Esophagus squamous epithelium (tissue), 5 donors: Measurements from ENCODE around the gene DNAJC7. TPM values are rescaled to one million over a fixed set of nuclear protein-coding genes. Genes with fewer than 3 reads are reported as not detected.
"Not testable (repeated sequence)": the region's sequence is repeated elsewhere in the genome, so short reads cannot be mapped to it uniquely, and the experiment has no call there.

Experiments used
- DNase-seq: peaks from one replicate; lab custom pipeline; 2025; lab: John Stamatoyannopoulos, UW
- H3K27ac ChIP-seq, 4 donors: fragments of 200-600 bp; sonication (generic); one replicate each; pipeline ENCODE4 v1.5.1; 2016 to 2019; ENCODE audit warnings: mild to moderate bottlenecking in 1 of 4
- H3K27me3 ChIP-seq, 4 donors: fragments of 200-600 bp; sonication (generic); 1 replicate in 3 of 4; 2 replicates in 1 of 4; pipeline versions ENCODE4 v1.5.1 to v1.6.0; 2017 to 2021; ENCODE audit warnings: antibody characterized with exemption in 1 of 4
- H3K36me3 ChIP-seq, 3 donors: fragments of 200-600 bp; sonication (generic); one replicate each; pipeline ENCODE4 v1.5.1; 2016 to 2019
- H3K4me1 ChIP-seq, 3 donors: fragments of 200-600 bp; sonication (generic); one replicate each; pipeline ENCODE4 v1.5.1; 2017 to 2019
- H3K4me3 ChIP-seq, 4 donors: fragments of 200-600 bp; sonication (generic); 1 replicate in 3 of 4; 2 replicates in 1 of 4; pipeline ENCODE4 v1.5.1; 2016 to 2019; ENCODE audit warnings: mild to moderate bottlenecking in 2 of 4, moderate library complexity in 1 of 4
- H3K9me3 ChIP-seq, 3 donors: fragments of 200-600 bp; sonication (generic); one replicate each; pipeline ENCODE4 v1.5.1; 2016 to 2019
- CTCF ChIP-seq, 6 experiments: fragments of 450-650 bp in 4 of 6; fragments of 200-600 bp in 2 of 6; sonication (generic) in 2 of 6; IDR thresholded peaks; one replicate each; pipeline ENCODE4 v1.5.1; 2016 to 2019; ENCODE audit warnings: antibody characterized with exemption in 6 of 6, mild to moderate bottlenecking in 4 of 6, moderate library complexity in 4 of 6
- POLR2A ChIP-seq, 4 donors: fragments of 450-650 bp; IDR thresholded peaks; one replicate each; pipeline ENCODE4 v1.6.1; 2017; ENCODE audit warnings: antibody characterized with exemption in 4 of 4, mild to moderate bottlenecking in 4 of 4, moderate library complexity in 3 of 4
- WGBS, 2 donors: methylation state at CpG; one replicate each; pipeline ENCODE4 v1.1.5; 2018; 5-methylcytosine and 5-hydroxymethylcytosine counted together
- intact Hi-C: fragments of 100-400 bp; cut with DNase I; formaldehyde crosslinking; loops from one replicate; pipeline ENCODE4 v1.15.0; 2022
- total RNA-seq, 4 donors: library from RNA; depleted of rRNA; stranded (reverse); fragments of >200 nt; gene quantifications; one replicate each; pipeline ENCODE4 v1.1.0, GENCODE V29; 2016
- donor health status: DM: yes; HTN: yes; CAD: no.

The DNAJC7 gene
- total RNA-seq, 4 donors from 2014 or later = 42.6 to 82.0 (median 67.2) TPM

- peaks cover 0 to 6% (median 0%) of the 10 kb centered on the region in 4 donors for H3K27me3 ChIP-seq
- H3K4me3 ChIP-seq = peak overlapping the region in 1 of 4 donors; percentile 5
- peaks cover 21 to 49% (median 28%) of the 10 kb centered on the region in 3 donors for H3K4me1 ChIP-seq
- H3K27ac ChIP-seq = peak overlapping the region; percentile 60 to 85 (median 68)
- TF ChIP-seq POLR2A (IDR thresholded peaks at IDR 0.05) = no peak
- TF ChIP-seq CTCF (IDR thresholded peaks at IDR 0.05) = peak in 1 of 6 experiments; percentile 17
- 41 to 52% methylated on average over 4 to 5 of the region's 8 CpGs for WGBS, 2 donors
- no peaks in the 10 kb centered on the region for H3K9me3 ChIP-seq
- peaks cover 3 to 32% (median 18%) of the 10 kb centered on the region in 3 donors for H3K36me3 ChIP-seq
- DNase-seq = no peak
- intact Hi-C loops = no loop called here
These were observed 7.9 kb upstream of the DNAJC7 start for GRCh38 chr17:42025191-42025579.

GRCh38 chr17:42023524-42024349 is 6.5 kb upstream of the DNAJC7 start:
- Histone ChIP-seq H3K27me3 (peaks cover 0 to 6% (median 0%) of the 10 kb centered on the region in 4 donors), H3K27ac (peak overlapping the region; percentile 60 to 85 (median 68)), H3K9me3 (no peaks in the 10 kb centered on the region), H3K36me3 (peaks cover 3 to 32% (median 18%) of the 10 kb centered on the region in 3 donors), H3K4me3 (no peak overlapping the region), H3K4me1 (peaks cover 21 to 54% (median 28%) of the 10 kb centered on the region in 3 donors)
- DNase-seq = no peak
- no peak for TF ChIP-seq POLR2A (IDR thresholded peaks at IDR 0.05)
- no peak for TF ChIP-seq CTCF (IDR thresholded peaks at IDR 0.05)
- intact Hi-C loops = no loop called here
- WGBS, 2 donors = 41 to 75% methylated on average over 8 to 9 of the region's 15 CpGs

GRCh38 chr17:42020845-42021244 is 3.6 kb upstream of the DNAJC7 start:
- H3K27ac ChIP-seq = peak overlapping the region in 3 of 4 donors; percentile 90 to 96 (median 94)
- H3K36me3 ChIP-seq = peaks cover 3 to 32% (median 18%) of the 10 kb centered on the region in 3 donors
- H3K4me3 ChIP-seq = peak overlapping the region; percentile 67 to 94 (median 88)
- peaks cover 26 to 71% (median 38%) of the 10 kb centered on the region in 3 donors for H3K4me1 ChIP-seq
- intact Hi-C loops, H3K9me3 ChIP-seq, DNase-seq, H3K27me3 ChIP-seq: not testable (repeated sequence)
- WGBS, 2 donors = 66 to 83% methylated on average over 6 to 7 of the region's 8 CpGs

- Histone ChIP-seq H3K9me3 (no peaks in the 10 kb centered on the region), H3K27ac (peak within 1 kb of the TSS; percentile 90 to 96 (median 92)), H3K36me3 (peaks cover 3 to 32% (median 18%) of the 10 kb centered on the region in 3 donors), H3K4me1 (peaks cover 30 to 73% (median 41%) of the 10 kb centered on the region in 3 donors), H3K4me3 (peak within 1 kb of the TSS; percentile 67 to 94 (median 88)), H3K27me3 (no peaks in the 10 kb centered on the region)
- DNase-seq = peak; percentile 57
- intact Hi-C loops = no loop called here
- WGBS, 2 donors = 38 to 54% methylated on average over 6 to 8 of the region's 49 CpGs
- TF ChIP-seq POLR2A (IDR thresholded peaks at IDR 0.05) (peak in 2 of 4 donors; percentile 43 to 72), CTCF (IDR thresholded peaks at IDR 0.05) (peak; percentile 92 to 97 (median 97))
These were observed 2.5 kb upstream of the DNAJC7 start, which contains the start of gene NKIRAS2 for GRCh38 chr17:42019509-42020404. Gene NKIRAS2 (plus strand): TSS chr17:42020090. CDS start chr17:42021578, 1,488 bp downstream.

GRCh38 chr17:42018988-42019387 is 1.7 kb upstream of the DNAJC7 start:
- intact Hi-C loops = no loop called here

More at GRCh38 chr17:42018988-42019387, 1.7 kb upstream of the DNAJC7 start:
- peaks cover 23 to 73% (median 38%) of the 10 kb centered on the region in 3 donors for H3K4me1 ChIP-seq
- H3K9me3 ChIP-seq = no peaks in the 10 kb centered on the region
- no peaks in the 10 kb centered on the region for H3K27me3 ChIP-seq
- no peak overlapping the region for H3K27ac ChIP-seq
- no peak overlapping the region for H3K4me3 ChIP-seq
- WGBS, 2 donors = 86 to 92% methylated on average over 4 of the region's 4 CpGs
- TF ChIP-seq CTCF (IDR thresholded peaks at IDR 0.05) (no peak), POLR2A (IDR thresholded peaks at IDR 0.05) (no peak)
- H3K36me3 ChIP-seq = peaks cover 0 to 26% (median 14%) of the 10 kb centered on the region in 3 donors
- no peak for DNase-seq
